WTC11 (cell line): ENCODE measurements around the gene SLC7A8. TPM values are rescaled to one million over a fixed set of nuclear protein-coding genes. Genes with fewer than 3 reads are reported as not detected.

Source experiments
- ATAC-seq: fragments of 200-7000 bp; cut with Tn5 transposase; 2 replicates; pipeline ENCODE4 v1.10.0; 2021; ENCODE audit warnings: mild to moderate bottlenecking, moderate library complexity
- CTCF ChIA-PET: fragments of 300-600 bp; sonication (Branson Sonifier 250); formaldehyde crosslinking; loops from one replicate; lab custom pipeline; 2021; ENCODE audit warnings: antibody characterized with exemption; lab: Charles Lee
- POLR2A ChIA-PET: fragments of 350-600 bp; sonication (Branson Sonifier 250); formaldehyde crosslinking; loops from one replicate; lab custom pipeline; 2021; ENCODE audit warnings: antibody characterized with exemption; lab: Charles Lee
- DNase-seq: peaks from one replicate; pipeline ENCODE4 v3.0.0; 2021; ENCODE audit warnings: low spot score
- H3K27ac Mint-ChIP-seq: 2 replicates; pipeline ENCODE4 v1.8.0; 2021; ENCODE audit warnings: mixed read lengths
- H3K27me3 Mint-ChIP-seq: 2 replicates; pipeline ENCODE4 v1.8.0; 2021; ENCODE audit warnings: low read depth, mild to moderate bottlenecking, moderate library complexity, mixed read lengths
- H3K36me3 Mint-ChIP-seq: 2 replicates; pipeline ENCODE4 v1.8.0; 2021; ENCODE audit warnings: mixed read lengths
- H3K4me1 Mint-ChIP-seq: 2 replicates; pipeline ENCODE4 v1.8.0; 2022; ENCODE audit warnings: mixed read lengths
- H3K4me3 Mint-ChIP-seq: 2 replicates; pipeline ENCODE4 v1.8.0; 2021; ENCODE audit warnings: mild to moderate bottlenecking, moderate library complexity, mixed read lengths
- H3K9me3 Mint-ChIP-seq: 2 replicates; pipeline ENCODE4 v1.8.0; 2021; ENCODE audit warnings: mixed read lengths
- E2F5 ChIP-seq: sonication (generic); formaldehyde crosslinking; IDR thresholded peaks from 2 replicates; pipeline ENCODE4 v1.8.1; 2022; ENCODE audit warnings: mild to moderate bottlenecking, moderate library complexity, missing genetic modification reagents
- EMX1 ChIP-seq: fragments of 250-450 bp; sonication (Bioruptor Pico); IDR thresholded peaks from 2 replicates; pipeline ENCODE4 v1.8.0; 2021; ENCODE audit warnings: mild to moderate bottlenecking
- ESRRA ChIP-seq: sonication (generic); formaldehyde crosslinking; IDR thresholded peaks from 2 replicates; pipeline ENCODE4 v1.8.1; 2022; ENCODE audit warnings: mild to moderate bottlenecking, missing genetic modification reagents, borderline replicate concordance
- ETV6 ChIP-seq: sonication (generic); formaldehyde crosslinking; IDR thresholded peaks from 2 replicates; pipeline ENCODE4 v1.8.1; 2022; ENCODE audit warnings: mild to moderate bottlenecking, missing genetic modification reagents
- GABPB1 ChIP-seq: sonication (generic); formaldehyde crosslinking; IDR thresholded peaks from 2 replicates; pipeline ENCODE4 v1.8.1; 2023; ENCODE audit warnings: mild to moderate bottlenecking, missing genetic modification reagents
- GTF2I ChIP-seq: fragments of 250-450 bp; sonication (Bioruptor Pico); conservative IDR thresholded peaks from 2 replicates; pipeline ENCODE4 v1.4.0; 2021; ENCODE audit warnings: mild to moderate bottlenecking
- IRF2 ChIP-seq: sonication (generic); formaldehyde crosslinking; IDR thresholded peaks from 2 replicates; pipeline ENCODE4 v1.8.0; 2022; ENCODE audit warnings: low read depth, missing genetic modification reagents, borderline replicate concordance
- JAZF1 ChIP-seq: fragments of 250-450 bp; sonication (Bioruptor Pico); IDR thresholded peaks from 2 replicates; pipeline ENCODE4 v1.9.0; 2021; ENCODE audit warnings: moderate library complexity, mild to moderate bottlenecking, inconsistent platforms
- MAX ChIP-seq: sonication (generic); formaldehyde crosslinking; IDR thresholded peaks from 2 replicates; pipeline ENCODE4 v1.8.0; 2022; ENCODE audit warnings: mild to moderate bottlenecking, missing genetic modification reagents
- MLX ChIP-seq: sonication (generic); formaldehyde crosslinking; IDR thresholded peaks from 2 replicates; pipeline ENCODE4 v1.8.1; 2023; ENCODE audit warnings: mild to moderate bottlenecking, missing genetic modification reagents, moderate library complexity
- MYBL2 ChIP-seq: sonication (generic); formaldehyde crosslinking; IDR thresholded peaks from 2 replicates; pipeline ENCODE4 v1.8.1; 2023; ENCODE audit warnings: mild to moderate bottlenecking, moderate library complexity, missing genetic modification reagents
- OVOL2 ChIP-seq: fragments of 250-450 bp; sonication (Bioruptor Pico); IDR thresholded peaks from 2 replicates; pipeline ENCODE4 v1.9.0; 2021; ENCODE audit warnings: mild to moderate bottlenecking, borderline replicate concordance
- RELA ChIP-seq: sonication (generic); formaldehyde crosslinking; IDR thresholded peaks from 2 replicates; pipeline ENCODE4 v1.8.1; 2022; ENCODE audit warnings: missing genetic modification reagents, mild to moderate bottlenecking, borderline replicate concordance
- TCF7 ChIP-seq: sonication (generic); formaldehyde crosslinking; IDR thresholded peaks from 2 replicates; pipeline ENCODE4 v1.8.0; 2022; ENCODE audit warnings: mild to moderate bottlenecking, low read depth, missing genetic modification reagents, moderate library complexity
- TEAD1 ChIP-seq: sonication (generic); formaldehyde crosslinking; IDR thresholded peaks from 2 replicates; pipeline ENCODE4 v1.8.0; 2022; ENCODE audit warnings: mild to moderate bottlenecking, missing genetic modification reagents
- TEAD4 ChIP-seq: sonication (generic); formaldehyde crosslinking; IDR thresholded peaks from 2 replicates; pipeline ENCODE4 v1.8.0; 2022; ENCODE audit warnings: mild to moderate bottlenecking, missing genetic modification reagents
- TP53 ChIP-seq: sonication (generic); formaldehyde crosslinking; IDR thresholded peaks from 2 replicates; pipeline ENCODE4 v1.8.1; 2023; ENCODE audit warnings: mild to moderate bottlenecking, missing genetic modification reagents
- USF2 ChIP-seq: sonication (generic); formaldehyde crosslinking; IDR thresholded peaks from 2 replicates; pipeline ENCODE4 v1.8.1; 2023; ENCODE audit warnings: mild to moderate bottlenecking, missing genetic modification reagents, moderate library complexity
- ZBTB43 ChIP-seq: sonication (generic); formaldehyde crosslinking; IDR thresholded peaks from 2 replicates; pipeline ENCODE4 v1.8.1; 2023; ENCODE audit warnings: mild to moderate bottlenecking, missing genetic modification reagents
- ZNF317 ChIP-seq: sonication (generic); formaldehyde crosslinking; IDR thresholded peaks from 2 replicates; pipeline ENCODE4 v1.8.1; 2023; ENCODE audit warnings: low read depth, mild to moderate bottlenecking, moderate library complexity, missing genetic modification reagents, borderline replicate concordance
- ZSCAN18 ChIP-seq: fragments of 250-450 bp; sonication (Bioruptor Pico); IDR thresholded peaks from 2 replicates; pipeline ENCODE4 v2.1.2; 2022; ENCODE audit warnings: mild to moderate bottlenecking, moderate library complexity
- total RNA-seq: library from RNA; stranded (reverse); gene quantifications from 3 replicates; pipeline ENCODE4 v1.2.3, GENCODE V29; 2021

SLC7A8 gene
- total RNA-seq, 1 experiment from 2014 or later = 207 TPM

GRCh38 chr14:23136566-23137133, 46.8 kb downstream of the SLC7A8 start:
- ChIA-PET POLR2A (no interaction called here), CTCF (no interaction called here)
- no peak for ATAC-seq
- no peak for DNase-seq
- no peak for TF ChIP-seq USF2 (CRISPR knock-in tag)
- TF ChIP-seq IRF2 (CRISPR knock-in tag) = no peak
- TF ChIP-seq ETV6 (CRISPR knock-in tag) = no peak
- Mint-ChIP-seq H3K27ac (0 out of 2 replicates have a peak overlapping the region, but pooled peaks have one; percentile 8), H3K4me3 (no peak overlapping the region), H3K9me3 (no peaks in the 10 kb centered on the region), H3K4me1 (no peaks in the 10 kb centered on the region), H3K27me3 (no peaks in the 10 kb centered on the region), H3K36me3 (peaks cover 67% of the 10 kb centered on the region)

GRCh38 chr14:23132970-23133369, 50.5 kb downstream of the SLC7A8 start:
- ATAC-seq (no peak), DNase-seq (no peak)
- H3K36me3 Mint-ChIP-seq = peaks cover 75% of the 10 kb centered on the region
- ChIA-PET POLR2A (no interaction called here), CTCF (no interaction called here)
- no peaks in the 10 kb centered on the region for H3K27me3 Mint-ChIP-seq
- H3K4me3 Mint-ChIP-seq = no peak overlapping the region
- no peak overlapping the region for H3K27ac Mint-ChIP-seq
- H3K9me3 Mint-ChIP-seq = no peaks in the 10 kb centered on the region
- TF ChIP-seq TEAD1 (CRISPR knock-in tag) (no peak), ZSCAN18 (CRISPR knock-in tag) (no peak), MAX (CRISPR knock-in tag) (no peak)
- H3K4me1 Mint-ChIP-seq = no peaks in the 10 kb centered on the region

- TF ChIP-seq GABPB1 (CRISPR knock-in tag) = no peak
- no peak for TF ChIP-seq TP53 (CRISPR knock-in tag)
- TF ChIP-seq TEAD4 (CRISPR knock-in tag) = no peak
- no peak for TF ChIP-seq ZBTB43
- no peak for TF ChIP-seq E2F5 (CRISPR knock-in tag)
- TF ChIP-seq JAZF1 (CRISPR knock-in tag) = no peak
- no peak for TF ChIP-seq EMX1 (CRISPR knock-in tag)
- TF ChIP-seq GTF2I (CRISPR knock-in tag) = no peak
- no peak for TF ChIP-seq RELA (CRISPR knock-in tag)
- Mint-ChIP-seq H3K9me3 (no peaks in the 10 kb centered on the region), H3K27ac (no peak overlapping the region), H3K27me3 (no peaks in the 10 kb centered on the region), H3K4me1 (no peaks in the 10 kb centered on the region), H3K36me3 (peaks cover 64% of the 10 kb centered on the region), H3K4me3 (no peak overlapping the region)
- ChIA-PET POLR2A (no interaction called here), CTCF (interaction anchor here (0.7 kb wide), 1 partner anchor 30 kb away, joined by 3 read pairs; no protein-coding TSS in a partner anchor)
- no peak for ATAC-seq
- no peak for DNase-seq
These were observed 52.0 kb downstream of the SLC7A8 start for GRCh38 chr14:23131482-23131881.

GRCh38 chr14:23130871-23131270, 52.6 kb downstream of the SLC7A8 start:
- no peaks in the 10 kb centered on the region for H3K9me3 Mint-ChIP-seq
- ChIA-PET POLR2A (no interaction called here), CTCF (interaction anchor here (0.7 to 2.0 kb wide), 2 partner anchors 10 to 30 kb away, joined by 3 to 9 read pairs; no protein-coding TSS in a partner anchor)
- no peak for DNase-seq
- no peak overlapping the region for H3K4me3 Mint-ChIP-seq
- peaks cover 58% of the 10 kb centered on the region for H3K36me3 Mint-ChIP-seq
- no peak for ATAC-seq
- no peak overlapping the region for H3K27ac Mint-ChIP-seq
- peaks cover 4% of the 10 kb centered on the region for H3K4me1 Mint-ChIP-seq
- TF ChIP-seq TCF7 (no peak), OVOL2 (CRISPR knock-in tag) (no peak), MYBL2 (CRISPR knock-in tag) (no peak), MLX (no peak), ZBTB43 (no peak), TEAD4 (CRISPR knock-in tag) (no peak), ETV6 (CRISPR knock-in tag) (no peak), ESRRA (CRISPR knock-in tag) (no peak), ZNF317 (CRISPR knock-in tag) (no peak)
- H3K27me3 Mint-ChIP-seq = no peaks in the 10 kb centered on the region
